Neural progenitor cell (in vitro differentiated cells): ENCODE results near the gene EPX.

Experiments used
- CTCF ChIP-seq: fragments of 200-600 bp; sonication (generic); IDR thresholded peaks from 2 replicates; pipeline ENCODE4 v1.5.1; 2017; ENCODE audit warnings: antibody characterized with exemption, mild to moderate bottlenecking
- EZH2 ChIP-seq: fragments of 200-600 bp; sonication (generic); IDR thresholded peaks from 2 replicates; pipeline ENCODE4 v1.6.1; 2017; ENCODE audit warnings: antibody characterized with exemption, mild to moderate bottlenecking, moderate library complexity
- EZH2phosphoT487 ChIP-seq: fragments of 200-600 bp; sonication (generic); IDR thresholded peaks from 2 replicates; pipeline ENCODE4 v1.6.1; 2017; ENCODE audit warnings: antibody characterized with exemption

GRCh38 chr17:58189436-58190146 lies 2.9 kb upstream of the EPX start:
- no peak for TF ChIP-seq CTCF
- no peak for TF ChIP-seq EZH2
- TF ChIP-seq EZH2phosphoT487: no peak
